ENCODE data around the gene COL10A1. TPM values are rescaled to one million over a fixed set of nuclear protein-coding genes. Genes with fewer than 3 reads are reported as not detected.

The COL10A1 gene
- total RNA-seq, 3 donors from 2014 or later: 0.29 TPM; not detected in 2

GRCh38 chr6:116144605-116145004 lies 18.7 kb upstream of the COL10A1 start:
- Histone ChIP-seq H3K27ac (no peak overlapping the region), H3K4me3 (no peak overlapping the region), H3K36me3 (no peaks in the 10 kb centered on the region), H3K27me3 (no peaks in the 10 kb centered on the region), H3K9me3 (no peaks in the 10 kb centered on the region), H3K4me1 (no peaks in the 10 kb centered on the region)
- no peak for TF ChIP-seq POLR2A (IDR thresholded peaks at IDR 0.05)
- TF ChIP-seq POLR2AphosphoS5 (IDR thresholded peaks at IDR 0.05): no peak
- no peak for TF ChIP-seq CTCF (IDR thresholded peaks at IDR 0.05)
- no peak for DNase-seq (ENCODE audit: low spot score in 2 of 2)
- intact Hi-C loops (cut with DNase I; ENCODE audit: low total_unique reads): no loop called here

GRCh38 chr6:116139917-116140316 lies 14.0 kb upstream of the COL10A1 start:
- DNase-seq (ENCODE audit: low spot score in 2 of 2): no peak
- Histone ChIP-seq H3K4me3 (no peak overlapping the region), H3K9me3 (no peaks in the 10 kb centered on the region), H3K27me3 (no peaks in the 10 kb centered on the region), H3K27ac (no peak overlapping the region), H3K4me1 (no peaks in the 10 kb centered on the region), H3K36me3 (no peaks in the 10 kb centered on the region)
- TF ChIP-seq POLR2A (IDR thresholded peaks at IDR 0.05) (no peak), CTCF (IDR thresholded peaks at IDR 0.05) (no peak), POLR2AphosphoS5 (IDR thresholded peaks at IDR 0.05) (no peak)
- intact Hi-C loops (cut with DNase I; ENCODE audit: low total_unique reads): no loop called here

- TF ChIP-seq POLR2A (IDR thresholded peaks at IDR 0.05): no peak
- no peak for TF ChIP-seq CTCF (IDR thresholded peaks at IDR 0.05)
- no peak for TF ChIP-seq POLR2AphosphoS5 (IDR thresholded peaks at IDR 0.05)
- no peak for DNase-seq (ENCODE audit: low spot score in 2 of 2)
- Histone ChIP-seq H3K36me3 (no peaks in the 10 kb centered on the region), H3K4me1 (no peaks in the 10 kb centered on the region), H3K9me3 (no peaks in the 10 kb centered on the region), H3K27ac (no peak overlapping the region), H3K27me3 (no peaks in the 10 kb centered on the region), H3K4me3 (no peak overlapping the region)
- intact Hi-C loops (cut with DNase I; ENCODE audit: low total_unique reads): no loop called here
Observed at GRCh38 chr6:116136933-116137340, 11.0 kb upstream of the COL10A1 start.

GRCh38 chr6:116136373-116136772 lies 10.4 kb upstream of the COL10A1 start:
- no peaks in the 10 kb centered on the region for H3K4me1 ChIP-seq
- DNase-seq (ENCODE audit: low spot score in 2 of 2): no peak
- H3K9me3 ChIP-seq: no peaks in the 10 kb centered on the region
- intact Hi-C loops (cut with DNase I; ENCODE audit: low total_unique reads): no loop called here
- no peaks in the 10 kb centered on the region for H3K36me3 ChIP-seq
- H3K27ac ChIP-seq: no peak overlapping the region
- H3K4me3 ChIP-seq: no peak overlapping the region
- no peak for TF ChIP-seq CTCF (IDR thresholded peaks at IDR 0.05)
- no peak for TF ChIP-seq POLR2A (IDR thresholded peaks at IDR 0.05)
- no peak for TF ChIP-seq POLR2AphosphoS5 (IDR thresholded peaks at IDR 0.05)
- no peaks in the 10 kb centered on the region for H3K27me3 ChIP-seq

GRCh38 chr6:116133453-116133852 lies 7.5 kb upstream of the COL10A1 start:
- H3K27me3 ChIP-seq: no peaks in the 10 kb centered on the region
- intact Hi-C loops (cut with DNase I; ENCODE audit: low total_unique reads): no loop called here

More at GRCh38 chr6:116133453-116133852, 7.5 kb upstream of the COL10A1 start:
- DNase-seq (ENCODE audit: low spot score in 2 of 2): no peak
- Histone ChIP-seq H3K27ac (no peak overlapping the region), H3K9me3 (no peaks in the 10 kb centered on the region), H3K4me1 (no peaks in the 10 kb centered on the region), H3K4me3 (no peak overlapping the region), H3K36me3 (no peaks in the 10 kb centered on the region)
- TF ChIP-seq CTCF (IDR thresholded peaks at IDR 0.05) (no peak), POLR2AphosphoS5 (IDR thresholded peaks at IDR 0.05) (no peak), POLR2A (IDR thresholded peaks at IDR 0.05) (no peak)

Measured in breast epithelium (tissue), 4 donors.